PC-9 (cell line): ENCODE data around the gene CCDC86. TPM values are rescaled to one million over a fixed set of nuclear protein-coding genes. Genes with fewer than 3 reads are reported as not detected.

Experiments
- BruUV-seq: library from RNA; stranded (reverse); fragments of 400-500 nt; replicated peaks from 2 replicates; lab custom pipeline; 2021; lab: Mats Ljungman, UMichigan
- CTCF ChIA-PET: fragments of 300-600 bp; sonication (Branson Sonifier 250); formaldehyde crosslinking; loops from one replicate; lab custom pipeline; 2022; ENCODE audit warnings: antibody characterized with exemption; lab: Charles Lee
- POLR2A ChIA-PET: fragments of 300-600 bp; sonication (Branson Sonifier 250); formaldehyde crosslinking; loops from one replicate; lab custom pipeline; 2022; ENCODE audit warnings: antibody characterized with exemption; ENCODE audit not compliant: unreplicated experiment; lab: Charles Lee
- DNase-seq, 2 experiments: peaks; one replicate each; pipeline versions ENCODE4 v3.0.0 to v3.0.0-alpha.2; 2015 to 2022; ENCODE audit warnings: mixed read lengths in 1 of 2
- H2AFZ ChIP-seq: fragments of 200-600 bp; sonication (generic); 2 replicates; pipeline ENCODE4 v1.8.1; 2017; ENCODE audit warnings: antibody characterized with exemption
- H3F3A ChIP-seq: fragments of 200-600 bp; sonication (generic); 2 replicates; pipeline ENCODE4 v1.8.1; 2017; ENCODE audit warnings: antibody characterized with exemption, mild to moderate bottlenecking, low read depth; ENCODE audit not compliant: insufficient read depth
- H3K27ac ChIP-seq: fragments of 200-600 bp; sonication (generic); 2 replicates; pipeline ENCODE4 v1.6.1; 2016; ENCODE audit warnings: mixed run types
- H3K27me3 ChIP-seq: fragments of 200-600 bp; sonication (generic); 2 replicates; pipeline ENCODE4 v1.6.1; 2016; ENCODE audit warnings: low read depth, mixed run types; ENCODE audit not compliant: insufficient read depth
- H3K36me3 ChIP-seq: fragments of 200-600 bp; sonication (generic); 2 replicates; pipeline ENCODE4 v1.6.1; 2016; ENCODE audit warnings: low read depth, mixed run types
- H3K4me1 ChIP-seq: fragments of 200-600 bp; sonication (generic); replicated peaks from 2 replicates; pipeline ENCODE4 v1.6.1; 2016; ENCODE audit warnings: mixed run types; ENCODE audit not compliant: insufficient read depth
- H3K4me2 ChIP-seq: fragments of 200-600 bp; sonication (generic); 2 replicates; pipeline ENCODE4 v1.6.1; 2017; ENCODE audit warnings: mixed run types
- H3K4me3 ChIP-seq: fragments of 200-600 bp; sonication (generic); 2 replicates; pipeline ENCODE4 v1.6.1; 2016; ENCODE audit warnings: mixed run types
- H3K79me2 ChIP-seq: fragments of 200-600 bp; sonication (generic); 2 replicates; pipeline ENCODE4 v1.6.1; 2017; ENCODE audit warnings: low read depth, mixed run types
- H3K9me2 ChIP-seq: fragments of 200-600 bp; sonication (generic); 2 replicates; pipeline ENCODE4 v1.8.1; 2017; ENCODE audit warnings: mild to moderate bottlenecking; ENCODE audit not compliant: insufficient read depth
- H3K9me3 ChIP-seq: fragments of 200-600 bp; sonication (generic); 2 replicates; pipeline ENCODE4 v1.8.1; 2016; ENCODE audit warnings: low read depth; ENCODE audit not compliant: insufficient read depth
- H4K20me1 ChIP-seq: fragments of 200-600 bp; sonication (generic); 2 replicates; pipeline ENCODE4 v1.8.1; 2017; ENCODE audit not compliant: insufficient read depth
- EZH2 ChIP-seq: fragments of 200-600 bp; sonication (generic); IDR thresholded peaks from 2 replicates; pipeline ENCODE4 v1.8.0; 2017; ENCODE audit warnings: antibody characterized with exemption, low read depth
- intact Hi-C: fragments of 100-400 bp; cut with micrococcal nuclease; formaldehyde crosslinking; loops from one replicate; pipeline ENCODE4 v1.10.0; 2022; ENCODE audit not compliant: unreplicated experiment
- total RNA-seq: library from RNA; stranded (reverse); gene quantifications from 2 replicates; pipeline ENCODE4 v1.2.3, GENCODE V29; 2021
- TF ChIP-seq, protein P1 (sequence below): fragments of 200-600 bp; sonication (generic); conservative IDR thresholded peaks from 2 replicates; pipeline ENCODE4 v1.6.1; 2017; ENCODE audit warnings: mixed run types, antibody characterized with exemption, mild to moderate bottlenecking, moderate library complexity

Gene CCDC86
- total RNA-seq, 1 experiment from 2014 or later = 35.6 TPM

DNA sequence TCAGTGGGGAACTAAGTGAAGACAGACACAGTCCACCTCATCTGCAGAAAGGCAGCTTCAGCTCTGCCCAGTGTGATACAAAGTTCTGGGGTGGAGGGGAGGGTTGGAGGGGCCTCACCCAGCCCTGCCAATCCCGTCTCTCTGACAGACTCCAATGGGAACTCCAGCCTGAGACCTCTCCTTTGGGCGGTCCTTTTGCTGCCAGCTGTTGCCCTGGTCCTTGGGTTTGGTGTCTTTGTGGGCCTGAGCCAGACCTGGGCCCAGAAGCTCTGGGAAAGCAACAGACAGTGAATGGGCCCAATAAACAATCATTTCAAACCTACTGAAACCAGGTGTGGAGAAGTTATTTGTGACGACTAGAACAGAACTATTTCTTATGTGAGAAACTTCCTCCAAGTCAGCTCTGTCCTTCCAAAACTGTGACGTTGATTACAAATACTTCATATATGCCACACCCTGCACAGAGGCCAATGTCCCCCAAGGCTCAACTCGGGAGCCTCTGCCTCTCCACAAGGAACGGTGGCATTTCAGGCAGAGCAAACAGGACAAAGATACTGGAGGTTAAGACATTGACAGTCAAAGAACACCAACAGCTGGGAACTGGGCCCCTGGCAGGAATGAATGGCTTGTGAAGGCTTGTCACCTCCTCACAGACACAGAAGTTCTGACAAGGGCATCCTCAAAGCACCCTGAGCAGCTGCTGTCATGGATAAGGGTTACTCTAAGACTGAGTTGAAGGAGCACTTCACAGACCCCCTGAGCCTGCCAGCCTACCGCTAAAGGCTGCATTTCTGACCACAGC is 33.7 kb downstream of the CCDC86 start:
- ChIA-PET CTCF (no interaction called here), POLR2A (no interaction called here)

DNA sequence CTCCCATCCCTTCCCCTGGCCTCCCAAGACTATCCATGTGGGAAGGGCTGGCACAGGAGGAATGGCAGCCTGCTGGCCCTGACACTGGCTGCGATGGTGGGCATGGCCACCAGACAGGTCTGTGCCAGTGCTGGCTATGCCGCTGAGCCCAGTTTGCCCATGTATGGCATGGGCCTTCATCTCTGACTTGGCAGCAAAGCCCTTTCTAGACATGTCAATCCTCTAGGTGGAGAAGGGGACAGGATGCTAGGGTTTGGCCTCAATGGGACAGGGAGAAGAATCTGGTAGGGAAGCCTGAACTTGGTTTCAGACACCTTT is 34.2 kb downstream of the CCDC86 start:
- H3K4me2 ChIP-seq = no peak overlapping the region
- no peaks in the 10 kb centered on the region for H3K36me3 ChIP-seq
- TF ChIP-seq EZH2 = no peak
- TF ChIP-seq, protein P1, sequence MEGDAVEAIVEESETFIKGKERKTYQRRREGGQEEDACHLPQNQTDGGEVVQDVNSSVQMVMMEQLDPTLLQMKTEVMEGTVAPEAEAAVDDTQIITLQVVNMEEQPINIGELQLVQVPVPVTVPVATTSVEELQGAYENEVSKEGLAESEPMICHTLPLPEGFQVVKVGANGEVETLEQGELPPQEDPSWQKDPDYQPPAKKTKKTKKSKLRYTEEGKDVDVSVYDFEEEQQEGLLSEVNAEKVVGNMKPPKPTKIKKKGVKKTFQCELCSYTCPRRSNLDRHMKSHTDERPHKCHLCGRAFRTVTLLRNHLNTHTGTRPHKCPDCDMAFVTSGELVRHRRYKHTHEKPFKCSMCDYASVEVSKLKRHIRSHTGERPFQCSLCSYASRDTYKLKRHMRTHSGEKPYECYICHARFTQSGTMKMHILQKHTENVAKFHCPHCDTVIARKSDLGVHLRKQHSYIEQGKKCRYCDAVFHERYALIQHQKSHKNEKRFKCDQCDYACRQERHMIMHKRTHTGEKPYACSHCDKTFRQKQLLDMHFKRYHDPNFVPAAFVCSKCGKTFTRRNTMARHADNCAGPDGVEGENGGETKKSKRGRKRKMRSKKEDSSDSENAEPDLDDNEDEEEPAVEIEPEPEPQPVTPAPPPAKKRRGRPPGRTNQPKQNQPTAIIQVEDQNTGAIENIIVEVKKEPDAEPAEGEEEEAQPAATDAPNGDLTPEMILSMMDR = no peak
- H2AFZ ChIP-seq = no peak overlapping the region
- no peaks in the 10 kb centered on the region for H3K9me2 ChIP-seq
- no peaks in the 10 kb centered on the region for H4K20me1 ChIP-seq
- peak in 1 of 2 experiments; percentile 31 for DNase-seq
- no peaks in the 10 kb centered on the region for H3K27me3 ChIP-seq
- H3K9me3 ChIP-seq = no peaks in the 10 kb centered on the region
- ChIA-PET CTCF (no interaction called here), POLR2A (no interaction called here)
- H3K4me3 ChIP-seq = no peak overlapping the region
- no peak overlapping the region for H3K27ac ChIP-seq
- H3K4me1 ChIP-seq = 0 out of 2 replicates have a peak, but pooled peaks cover 6% of the 10 kb centered on the region
- intact Hi-C loops = no loop called here
- BruUV-seq = no TSS peak
- H3K79me2 ChIP-seq = no peaks in the 10 kb centered on the region
- H3F3A ChIP-seq = no peaks in the 10 kb centered on the region

More for the DNA sequence above, 33.7 kb downstream of the CCDC86 start:
- no peak overlapping the region for H3K4me3 ChIP-seq
- TF ChIP-seq, protein P1 = no peak
- TF ChIP-seq EZH2 = no peak
- H3F3A ChIP-seq = no peaks in the 10 kb centered on the region
- no peak overlapping the region for H2AFZ ChIP-seq
- no peak overlapping the region for H3K27ac ChIP-seq
- no peaks in the 10 kb centered on the region for H3K36me3 ChIP-seq
- no peaks in the 10 kb centered on the region for H4K20me1 ChIP-seq
- peak in 1 of 2 experiments; percentile 28 for DNase-seq
- no peaks in the 10 kb centered on the region for H3K9me2 ChIP-seq
- H3K4me2 ChIP-seq = no peak overlapping the region
- no TSS peak for BruUV-seq
- no peaks in the 10 kb centered on the region for H3K9me3 ChIP-seq
- H3K79me2 ChIP-seq = no peaks in the 10 kb centered on the region
- intact Hi-C loops = no loop called here
- 0 out of 2 replicates have a peak, but pooled peaks cover 6% of the 10 kb centered on the region for H3K4me1 ChIP-seq
- no peaks in the 10 kb centered on the region for H3K27me3 ChIP-seq

GRCh38 chr11:60878245-60879101 is 36.6 kb downstream of the CCDC86 start:
- no peaks in the 10 kb centered on the region for H3K79me2 ChIP-seq
- CTCF ChIA-PET = interaction anchor here (0.6 kb wide), 1 partner anchor 12 kb away, joined by 3 read pairs; no protein-coding TSS in a partner anchor
- no peaks in the 10 kb centered on the region for H3K9me3 ChIP-seq
- no peak for TF ChIP-seq EZH2
- TF ChIP-seq, protein P1 = no peak
- H3K4me3 ChIP-seq = no peak overlapping the region
- H3K4me1 ChIP-seq = no peaks in the 10 kb centered on the region
- no peak overlapping the region for H3K4me2 ChIP-seq
- DNase-seq = peak in 1 of 2 experiments; percentile 32
- H3K27me3 ChIP-seq = no peaks in the 10 kb centered on the region
- H3K36me3 ChIP-seq = no peaks in the 10 kb centered on the region
- no TSS peak for BruUV-seq
- no peaks in the 10 kb centered on the region for H4K20me1 ChIP-seq
- no peaks in the 10 kb centered on the region for H3F3A ChIP-seq
- POLR2A ChIA-PET = no interaction called here
- intact Hi-C loops = no loop called here
- no peak overlapping the region for H3K27ac ChIP-seq
- no peaks in the 10 kb centered on the region for H3K9me2 ChIP-seq
- H2AFZ ChIP-seq = no peak overlapping the region
